ENCODE measurements around the gene SLC18A2. TPM values are rescaled to one million over a fixed set of nuclear protein-coding genes. Genes with fewer than 3 reads are reported as not detected.

The SLC18A2 gene
- total RNA-seq, 1 experiment from 2014 or later, result 4.0 TPM

GRCh38 chr10:117268907-117269306 lies 28.0 kb downstream of the SLC18A2 start:
- no peak overlapping the region for H3K4ac ChIP-seq (ENCODE audit: low read depth, low read length)
- no peaks in the 10 kb centered on the region for H3K4me1 ChIP-seq (ENCODE audit: insufficient read depth, low read length)
- H4K91ac ChIP-seq (ENCODE audit: insufficient read length, low read depth, low read length), result no peak overlapping the region
- no peak overlapping the region for H3K23ac ChIP-seq (ENCODE audit: insufficient read length, low read depth, low read length)
- no peak overlapping the region for H2AK5ac ChIP-seq (ENCODE audit: insufficient read length, low read length)
- no peak overlapping the region for H3T11ph ChIP-seq (ENCODE audit: low read length)
- H4K20me1 ChIP-seq (ENCODE audit: control insufficient read depth, insufficient read depth, insufficient read length), result no peaks in the 10 kb centered on the region
- no peaks in the 10 kb centered on the region for H3K9me3 ChIP-seq (ENCODE audit: control insufficient read depth, low read depth, low read length)
- TF ChIP-seq CTCF (conservative IDR thresholded peaks at IDR 0.05), result no peak
- H2BK120ac ChIP-seq (ENCODE audit: low read depth, low read length, poor library complexity, severe bottlenecking), result no peak overlapping the region
- no peak for DNase-seq
- H3K27me3 Mint-ChIP-seq (ENCODE audit: low read depth), result no peaks in the 10 kb centered on the region
- H3K79me2 ChIP-seq (ENCODE audit: insufficient read depth, low read length), result no peaks in the 10 kb centered on the region
- H3K79me1 ChIP-seq (ENCODE audit: insufficient read depth, low read depth, low read length, poor library complexity, severe bottlenecking), result no peaks in the 10 kb centered on the region
- H3K56ac ChIP-seq (ENCODE audit: insufficient read length, low read depth, low read length), result no peak overlapping the region
- H2AFZ ChIP-seq (ENCODE audit: low read length), result no peak overlapping the region
- no peaks in the 10 kb centered on the region for H3K23me2 ChIP-seq (ENCODE audit: insufficient read length, low read depth, low read length, poor library complexity, severe bottlenecking)
- no peak overlapping the region for H2BK20ac ChIP-seq (ENCODE audit: low read depth, low read length, poor library complexity, severe bottlenecking)
- H3K9me3 Mint-ChIP-seq, result no peaks in the 10 kb centered on the region; a peak in 1 of 5 replicates
- WGBS (ENCODE audit: extremely low coverage, insufficient read length, low lambda C conversion rate), result 100% methylated on average over 1 of the region's 2 CpGs
- H3K9ac ChIP-seq (ENCODE audit: extremely low read depth, insufficient read length, low read length), result no peak overlapping the region
- no peak overlapping the region for H3K4me3 Mint-ChIP-seq
- H4K5ac ChIP-seq (ENCODE audit: insufficient read length, low read depth, low read length), result no peak overlapping the region
- H3K4me1 Mint-ChIP-seq, result peaks cover 0 to 7% of the 10 kb centered on the region in 2 experiments; a peak in 2 of 4 replicates
- no peaks in the 10 kb centered on the region for H3K27me3 ChIP-seq (ENCODE audit: insufficient read depth, low read length)
- no peak overlapping the region for H3K4me2 ChIP-seq (ENCODE audit: insufficient read depth, insufficient read length, low read length)
- H3K27ac ChIP-seq (ENCODE audit: insufficient read length, low read depth, low read length), result no peak overlapping the region
- H2BK5ac ChIP-seq (ENCODE audit: insufficient read length, low read length), result no peak overlapping the region
- H3K18ac ChIP-seq (ENCODE audit: insufficient read length, low read depth, low read length), result no peak overlapping the region
- H4K8ac ChIP-seq (replicated peaks; ENCODE audit: insufficient read length, low read depth, low read length), result no peak overlapping the region
- no peak overlapping the region for H3K27ac Mint-ChIP-seq
- no peak overlapping the region for H2BK15ac ChIP-seq (ENCODE audit: low read depth, low read length)
- no peak overlapping the region for H2BK12ac ChIP-seq (ENCODE audit: insufficient read length, low read depth, low read length)
- H3K36me3 Mint-ChIP-seq (ENCODE audit: insufficient read depth in 1 of 3, low read depth in 3 of 3), result peaks cover 0 to 3% (median 0%) of the 10 kb centered on the region in 3 experiments; a peak in 3 of 7 replicates
- no peak overlapping the region for H3K14ac ChIP-seq (ENCODE audit: insufficient read depth, low read length)

All from H9 (cell line).